IMR-90 (cell line): ENCODE measurements around the gene TBX4. TPM values are rescaled to one million over a fixed set of nuclear protein-coding genes. Genes with fewer than 3 reads are reported as not detected.

ENCODE experiments used
- ATAC-seq: fragments of 200-7000 bp; cut with Tn5 transposase; 2 replicates; pipeline ENCODE4 v1.9.1; 2020; ENCODE audit warnings: low read depth, mild to moderate bottlenecking, moderate library complexity
- BruUV-seq: library from RNA; stranded (reverse); fragments of 400-500 nt; replicated peaks from 2 replicates; lab custom pipeline; 2021; lab: Mats Ljungman, UMichigan
- CTCF ChIA-PET: fragments of 300-600 bp; formaldehyde crosslinking; extraction: SDS; loops from one replicate; lab custom pipeline; 2021; ENCODE audit warnings: antibody characterized with exemption; lab: Yijun Ruan, JAX
- POLR2A ChIA-PET: fragments of 300-600 bp; sonication (Branson Sonifier 250); formaldehyde crosslinking; loops from one replicate; lab custom pipeline; 2022; ENCODE audit warnings: antibody characterized with exemption; ENCODE audit not compliant: unreplicated experiment; lab: Charles Lee
- DNase-seq: peaks from one replicate; pipeline ENCODE4 v3.0.0; 2013
- H2AFZ ChIP-seq: replicated peaks from 2 replicates; pipeline ENCODE3; 2013; ENCODE audit warnings: low read length, mild to moderate bottlenecking; ENCODE audit not compliant: poor library complexity
- H2AK5ac ChIP-seq: 2 replicates; pipeline ENCODE4 v1.6.1; 2013; ENCODE audit warnings: low read depth, low read length, inconsistent platforms
- H2AK9ac ChIP-seq: replicated peaks from 2 replicates; pipeline ENCODE3; 2013; ENCODE audit warnings: mild to moderate bottlenecking, low read depth, low read length, moderate library complexity; ENCODE audit not compliant: poor library complexity
- H2BK120ac ChIP-seq: 2 replicates; pipeline ENCODE4 v1.6.1; 2013; ENCODE audit warnings: low read depth, low read length, inconsistent platforms
- H2BK15ac ChIP-seq: 3 replicates; pipeline ENCODE4 v1.6.1; 2013; ENCODE audit warnings: low read depth, low read length, inconsistent platforms
- H2BK20ac ChIP-seq: 2 replicates; pipeline ENCODE4 v1.6.1; 2013; ENCODE audit warnings: low read depth, mild to moderate bottlenecking, inconsistent platforms, low read length, moderate library complexity
- H2BK5ac ChIP-seq: 2 replicates; pipeline ENCODE4 v1.6.1; 2013; ENCODE audit warnings: mild to moderate bottlenecking, low read depth, low read length, inconsistent platforms; ENCODE audit not compliant: poor library complexity, severe bottlenecking
- H3K14ac ChIP-seq: replicated peaks from 2 replicates; pipeline ENCODE4 v1.6.1; 2013; ENCODE audit warnings: low read depth, low read length, inconsistent platforms
- H3K18ac ChIP-seq: 2 replicates; pipeline ENCODE4 v1.6.1; 2013; ENCODE audit warnings: low read depth, low read length, control low read depth
- H3K23ac ChIP-seq: 2 replicates; pipeline ENCODE4 v1.6.1; 2013; ENCODE audit warnings: low read depth, low read length, inconsistent platforms
- H3K27ac ChIP-seq: 2 replicates; pipeline ENCODE4 v1.5.1; 2013; ENCODE audit warnings: mild to moderate bottlenecking, control low read depth, low read length; ENCODE audit not compliant: insufficient read depth
- H3K27me3 ChIP-seq: 2 replicates; pipeline ENCODE4 v1.6.1; 2013; ENCODE audit warnings: low read length; ENCODE audit not compliant: control insufficient read depth, insufficient read depth
- H3K36me3 ChIP-seq: 2 replicates; pipeline ENCODE4 v1.6.1; 2013; ENCODE audit warnings: low read length, mixed read lengths; ENCODE audit not compliant: control insufficient read depth, insufficient read depth
- H3K4ac ChIP-seq: 2 replicates; pipeline ENCODE4 v1.6.1; 2013; ENCODE audit warnings: low read depth, low read length, inconsistent platforms
- H3K4me1 ChIP-seq: 2 replicates; pipeline ENCODE4 v1.6.1; 2013; ENCODE audit warnings: low read length, mixed read lengths; ENCODE audit not compliant: control insufficient read depth, insufficient read depth
- H3K4me2 ChIP-seq: 2 replicates; pipeline ENCODE4 v1.6.1; 2013; ENCODE audit warnings: low read depth, mild to moderate bottlenecking, control low read depth, low read length, moderate library complexity
- H3K4me3 ChIP-seq: 2 replicates; pipeline ENCODE4 v1.5.1; 2013; ENCODE audit warnings: low read depth, mild to moderate bottlenecking, control low read depth, low read length, moderate library complexity; ENCODE audit not compliant: insufficient read depth
- H3K56ac ChIP-seq: 2 replicates; pipeline ENCODE4 v1.6.1; 2013; ENCODE audit warnings: low read length, inconsistent platforms; ENCODE audit not compliant: insufficient read depth; ENCODE audit errors: extremely low read depth
- H3K79me1 ChIP-seq, 2 experiments: 2 replicates each; pipeline ENCODE4 v1.6.1; 2013; ENCODE audit warnings: low read length in 2 of 2, inconsistent platforms in 1 of 2, low read depth in 1 of 2
- H3K9ac ChIP-seq: 2 replicates; pipeline ENCODE4 v1.6.1; 2013; ENCODE audit warnings: low read depth, low read length, control low read depth
- H3K9me1 ChIP-seq: 2 replicates; pipeline ENCODE4 v1.6.1; 2013; ENCODE audit warnings: low read length, inconsistent platforms; ENCODE audit not compliant: insufficient read depth
- H3K9me3 ChIP-seq: 2 replicates; pipeline ENCODE4 v1.6.1; 2013; ENCODE audit warnings: low read length; ENCODE audit not compliant: control insufficient read depth, insufficient read depth
- H4K20me1 ChIP-seq: 2 replicates; pipeline ENCODE4 v1.6.1; 2013; ENCODE audit warnings: low read length, inconsistent platforms; ENCODE audit not compliant: insufficient read depth
- H4K5ac ChIP-seq: 2 replicates; pipeline ENCODE4 v1.6.1; 2013; ENCODE audit warnings: mild to moderate bottlenecking, low read depth, low read length, control low read depth
- H4K8ac ChIP-seq, 2 experiments: 2 replicates each; pipeline ENCODE4 v1.6.1; 2013; ENCODE audit warnings: low read depth in 2 of 2, low read length in 2 of 2, control low read depth in 1 of 2, inconsistent platforms in 1 of 2
- H4K91ac ChIP-seq: 2 replicates; pipeline ENCODE4 v1.6.1; 2013; ENCODE audit warnings: low read depth, low read length, inconsistent platforms; ENCODE audit not compliant: insufficient read depth
- CEBPB ChIP-seq: IDR thresholded peaks from 2 replicates; pipeline ENCODE4 v1.6.1; 2012; ENCODE audit warnings: low read depth, low read length, improper control_type of control experiment
- CHD1 ChIP-seq: IDR thresholded peaks from 2 replicates; pipeline ENCODE4 v1.6.1; 2012; ENCODE audit warnings: low read depth, low read length, improper control_type of control experiment
- CTCF ChIP-seq: conservative IDR thresholded peaks from 2 replicates; pipeline ENCODE4 v1.5.1; 2012; ENCODE audit warnings: mild to moderate bottlenecking, low read depth, low read length, improper control_type of control experiment
- ELK1 ChIP-seq: fragments of 150-350 bp; IDR thresholded peaks from 2 replicates; pipeline ENCODE4 v1.6.1; 2016; ENCODE audit warnings: low read depth, mild to moderate bottlenecking, low read length, moderate library complexity, borderline replicate concordance
- FOS ChIP-seq: fragments of 150-350 bp; IDR thresholded peaks from 2 replicates; pipeline ENCODE4 v1.6.1; 2016; ENCODE audit warnings: low read depth, low read length
- MAFK ChIP-seq: IDR thresholded peaks from 2 replicates; pipeline ENCODE4 v1.6.1; 2012; ENCODE audit warnings: low read depth, low read length, improper control_type of control experiment
- MAZ ChIP-seq: IDR thresholded peaks from 2 replicates; pipeline ENCODE4 v1.6.1; 2012; ENCODE audit warnings: low read depth, mild to moderate bottlenecking, low read length, improper control_type of control experiment, moderate library complexity, borderline replicate concordance
- MXI1 ChIP-seq: IDR thresholded peaks from 2 replicates; pipeline ENCODE4 v1.6.1; 2012; ENCODE audit warnings: low read depth, mild to moderate bottlenecking, low read length, moderate library complexity, borderline replicate concordance
- RAD21 ChIP-seq: IDR thresholded peaks from 2 replicates; pipeline ENCODE4 v1.6.1; 2012; ENCODE audit warnings: low read length, improper control_type of control experiment
- RFX5 ChIP-seq: IDR thresholded peaks from 2 replicates; pipeline ENCODE4 v1.8.0; 2012; ENCODE audit warnings: low read depth, mild to moderate bottlenecking, low read length, moderate library complexity
- USF2 ChIP-seq: fragments of 150-350 bp; IDR thresholded peaks from 2 replicates; pipeline ENCODE4 v1.6.1; 2017; ENCODE audit warnings: mild to moderate bottlenecking, antibody characterized with exemption, low read length, low read depth
- WGBS, 2 experiments: methylation state at CpG; one replicate each; pipeline versions ENCODE4 v1.1.5 to v1.1.7; 2013; ENCODE audit warnings: missing lambda C conversion rate in 2 of 2; ENCODE audit not compliant: insufficient read length in 1 of 2; ENCODE audit errors: extremely low coverage in 2 of 2; 5-methylcytosine and 5-hydroxymethylcytosine counted together
- dilution Hi-C: fragments of 300-500 bp; cut with HindIII; formaldehyde crosslinking; loops from one replicate; pipeline ENCODE4 v1.14.3; 2018; ENCODE audit warnings: low sequenced_read_pairs; ENCODE audit not compliant: unreplicated experiment
- in situ Hi-C: fragments of 300-500 bp; cut with MboI; formaldehyde crosslinking; loops from 3 replicates; pipeline ENCODE4 v1.14.3; 2019; ENCODE audit warnings: low sequenced_read_pairs, inconsistent platforms, mixed read lengths
- intact Hi-C: fragments of 100-400 bp; cut with micrococcal nuclease; formaldehyde crosslinking; loops from 2 replicates; pipeline ENCODE4 v1.10.0; 2022
- polyA plus RNA-seq, 3 experiments: library from polyadenylated mRNA; depleted of rRNA; stranded (reverse); fragments of >200 nt; gene quantifications; 2 replicates each; pipeline ENCODE4 v1.2.3, GENCODE V29; 2012; ENCODE audit warnings: low replicate concordance in 1 of 3
- total RNA-seq: library from RNA; depleted of rRNA; stranded (reverse); fragments of >200 nt; gene quantifications from 2 replicates; pipeline ENCODE4 v1.2.3, GENCODE V29; 2012

Gene TBX4
- total and polyA plus RNA-seq, 2 of the 4 experiments (the other 2 are of a cell fraction) = 0.05 TPM; not detected in 1

GRCh38 chr17:61459142-61459809 is 7.1 kb downstream of the TBX4 start:
- no CpG with 5 or more reads among the region's 4 CpGs for WGBS, 2 experiments
- no peak overlapping the region for H2BK15ac ChIP-seq

More at GRCh38 chr17:61459142-61459809, 7.1 kb downstream of the TBX4 start:
- Histone ChIP-seq H3K18ac (no peak overlapping the region), H3K4me1 (peaks cover 4% of the 10 kb centered on the region), H2AFZ (no peak overlapping the region), H3K36me3 (no peaks in the 10 kb centered on the region), H3K27me3 (peaks cover 88% of the 10 kb centered on the region), H3K14ac (no peak overlapping the region), H4K5ac (no peak overlapping the region), H2BK120ac (no peak overlapping the region), H3K9me3 (peaks cover 33% of the 10 kb centered on the region), H2AK5ac (no peak overlapping the region), H2BK20ac (no peak overlapping the region), H4K8ac (no peak overlapping the region), H4K20me1 (no peaks in the 10 kb centered on the region), H3K27ac (no peak overlapping the region), H3K56ac (no peak overlapping the region), H3K23ac (no peak overlapping the region), H3K4me2 (no peak overlapping the region), H3K9ac (no peak overlapping the region), H2AK9ac (no peak overlapping the region), H3K4me3 (no peak overlapping the region), H3K79me1 (no peaks in the 10 kb centered on the region), H4K91ac (no peak overlapping the region), H3K9me1 (no peaks in the 10 kb centered on the region; the same call in 1 of the 2 replicates), H3K4ac (no peak overlapping the region), H2BK5ac (no peak overlapping the region)
- intact Hi-C loops = no loop called here
- in situ Hi-C loops = no loop called here
- no peak for DNase-seq
- ChIA-PET POLR2A (no interaction called here), CTCF (no interaction called here)
- no peak for ATAC-seq
- BruUV-seq = no TSS peak
- dilution Hi-C loops = no loop called here
- TF ChIP-seq MAZ = no peak
- no peak for TF ChIP-seq MAFK
- TF ChIP-seq MXI1 = no peak
- TF ChIP-seq CHD1 = no peak
- no peak for TF ChIP-seq ELK1
- TF ChIP-seq FOS = no peak
- no peak for TF ChIP-seq CEBPB
- no peak for TF ChIP-seq RAD21
- TF ChIP-seq RFX5 = no peak
- no peak for TF ChIP-seq USF2
- TF ChIP-seq CTCF = no peak
